HEK293 (cell line): Measurements from ENCODE around the gene RND2.

ENCODE experiments used
- CTCF ChIA-PET: fragments of 350-600 bp; formaldehyde crosslinking; extraction: SDS; loops from one replicate; lab custom pipeline; 2021; ENCODE audit warnings: antibody characterized with exemption; lab: Yijun Ruan, JAX
- POLR2A ChIA-PET: fragments of 300-600 bp; formaldehyde crosslinking; extraction: SDS; loops from one replicate; lab custom pipeline; 2020; ENCODE audit warnings: antibody characterized with exemption, inconsistent platforms; lab: Yijun Ruan, JAX
- H3K27ac ChIP-seq: fragments of 200-500 bp; sonication (Bioruptor generic); 2 replicates; pipeline ENCODE4 v1.5.1; 2014; ENCODE audit warnings: low read depth, low read length, control low read depth, inconsistent platforms; ENCODE audit errors: extremely low read depth
- H3K36me3 ChIP-seq, 2 experiments: fragments of 200-500 bp in 1 of 2; sonication (Bioruptor generic) in 1 of 2; 1 replicate in 1 of 2; 2 replicates in 1 of 2; pipeline ENCODE4 v1.5.1; 2014 to 2017; ENCODE audit warnings: inconsistent platforms in 2 of 2, low read length in 2 of 2; ENCODE audit not compliant: control insufficient read depth in 2 of 2, insufficient read depth in 1 of 2
- H3K4me1 ChIP-seq: fragments of 200-500 bp; sonication (Bioruptor generic); 2 replicates; pipeline ENCODE4 v1.5.1; 2014; ENCODE audit warnings: mild to moderate bottlenecking, low read length, inconsistent platforms; ENCODE audit not compliant: control insufficient read depth, insufficient read depth
- H3K4me3 ChIP-seq: 2 replicates; pipeline ENCODE4 v1.5.1; 2011; ENCODE audit warnings: low read depth, mild to moderate bottlenecking, control low read depth, low read length, moderate library complexity
- H3K9me3 ChIP-seq: fragments of 200-500 bp; sonication (Bioruptor generic); 2 replicates; pipeline ENCODE4 v1.5.1; 2014; ENCODE audit warnings: low read depth, low read length, inconsistent platforms; ENCODE audit not compliant: control insufficient read depth, insufficient read depth
- HOXD13 ChIP-seq: sonication (generic); formaldehyde crosslinking; IDR thresholded peaks from 2 replicates; pipeline ENCODE4 v1.8.0; 2022; ENCODE audit warnings: missing genetic modification reagents, borderline replicate concordance
- KLF1 ChIP-seq: fragments of 450-650 bp; formaldehyde crosslinking; IDR thresholded peaks from 2 replicates; pipeline ENCODE4 v1.5.1; 2016; ENCODE audit warnings: missing biosample characterization, missing genetic modification characterization
- MEIS1 ChIP-seq: sonication (generic); formaldehyde crosslinking; IDR thresholded peaks from 2 replicates; pipeline ENCODE4 v1.8.1; 2022; ENCODE audit warnings: missing genetic modification reagents, mild to moderate bottlenecking, borderline replicate concordance
- TCF7L2 ChIP-seq: IDR thresholded peaks from 2 replicates; pipeline ENCODE4 v1.6.1; 2011; ENCODE audit warnings: low read depth, mild to moderate bottlenecking, inconsistent platforms, low read length, moderate library complexity, borderline replicate concordance
- ZBTB21 ChIP-seq: fragments of 450-650 bp; formaldehyde crosslinking; IDR thresholded peaks from 2 replicates; pipeline ENCODE4 v1.5.1; 2017; ENCODE audit warnings: missing biosample characterization, missing genetic modification characterization
- ZNF221 ChIP-seq: fragments of 450-650 bp; formaldehyde crosslinking; IDR thresholded peaks from 2 replicates; pipeline ENCODE4 v1.5.1; 2017; ENCODE audit warnings: missing biosample characterization, missing genetic modification characterization, borderline replicate concordance
- ZNF658 ChIP-seq: fragments of 450-650 bp; formaldehyde crosslinking; IDR thresholded peaks from 2 replicates; pipeline ENCODE4; 2016; ENCODE audit warnings: missing biosample characterization, missing genetic modification characterization
- ZNF670 ChIP-seq: fragments of 450-650 bp; formaldehyde crosslinking; IDR thresholded peaks from 2 replicates; pipeline ENCODE4 v1.5.1; 2016; ENCODE audit warnings: missing biosample characterization, missing genetic modification characterization, low read depth
- ZNF791 ChIP-seq: fragments of 450-650 bp; formaldehyde crosslinking; IDR thresholded peaks from 2 replicates; pipeline ENCODE4 v1.5.1; 2016; ENCODE audit warnings: missing biosample characterization, missing genetic modification characterization
- TF ChIP-seq, protein P1 (sequence below): fragments of 450-650 bp; formaldehyde crosslinking; IDR thresholded peaks from 2 replicates; pipeline ENCODE4 v1.5.1; 2016; ENCODE audit warnings: missing biosample characterization, missing genetic modification characterization
- TF ChIP-seq, protein P2 (sequence below): IDR thresholded peaks from 2 replicates; pipeline ENCODE4 v1.6.1; 2011; ENCODE audit warnings: mild to moderate bottlenecking, low read depth, low read length, borderline replicate concordance
- TF ChIP-seq, protein P3 (sequence below): fragments of 450-650 bp; formaldehyde crosslinking; optimal IDR thresholded peaks from 2 replicates; pipeline ENCODE3; 2016; ENCODE audit warnings: missing biosample characterization, mild to moderate bottlenecking, missing genetic modification characterization
- TF ChIP-seq, protein P4 (sequence below): fragments of 450-650 bp; formaldehyde crosslinking; IDR thresholded peaks from 2 replicates; pipeline ENCODE4 v1.5.1; 2016; ENCODE audit warnings: missing biosample characterization, missing genetic modification characterization, low read depth
- TF ChIP-seq, protein P5 (sequence below): fragments of 450-650 bp; IDR thresholded peaks from 2 replicates; pipeline ENCODE4 v1.5.1; 2018; ENCODE audit warnings: missing biosample characterization, missing genetic modification characterization

Gene RND2

DNA sequence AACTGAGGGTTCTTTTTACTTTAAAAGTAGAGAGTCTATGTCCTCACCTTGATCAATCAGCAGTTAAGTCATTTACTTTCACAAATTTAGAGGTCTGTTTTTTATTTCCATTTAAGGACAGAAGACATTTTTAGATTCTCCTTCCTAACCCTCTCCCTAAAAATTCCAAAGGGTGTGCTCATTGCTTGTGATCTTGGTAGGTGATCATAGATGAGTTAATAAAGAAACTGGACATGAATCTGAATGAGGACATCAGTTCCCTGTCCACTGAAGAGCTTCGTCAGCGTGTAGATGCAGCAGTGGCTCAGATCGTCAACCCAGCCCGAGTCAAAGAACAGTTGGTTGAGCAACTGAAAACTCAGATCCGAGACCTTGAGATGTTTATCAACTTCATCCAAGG is 35.9 kb upstream of the RND2 start:
- Histone ChIP-seq H3K36me3 (peaks cover 63 to 86% of the 10 kb centered on the region in 2 experiments), H3K27ac (no peak overlapping the region), H3K9me3 (no peaks in the 10 kb centered on the region), H3K4me1 (no peaks in the 10 kb centered on the region), H3K4me3 (no peak overlapping the region)
- no peak for TF ChIP-seq MEIS1 (CRISPR knock-in tag)
- no peak for TF ChIP-seq ZNF658
- TF ChIP-seq, protein P1, sequence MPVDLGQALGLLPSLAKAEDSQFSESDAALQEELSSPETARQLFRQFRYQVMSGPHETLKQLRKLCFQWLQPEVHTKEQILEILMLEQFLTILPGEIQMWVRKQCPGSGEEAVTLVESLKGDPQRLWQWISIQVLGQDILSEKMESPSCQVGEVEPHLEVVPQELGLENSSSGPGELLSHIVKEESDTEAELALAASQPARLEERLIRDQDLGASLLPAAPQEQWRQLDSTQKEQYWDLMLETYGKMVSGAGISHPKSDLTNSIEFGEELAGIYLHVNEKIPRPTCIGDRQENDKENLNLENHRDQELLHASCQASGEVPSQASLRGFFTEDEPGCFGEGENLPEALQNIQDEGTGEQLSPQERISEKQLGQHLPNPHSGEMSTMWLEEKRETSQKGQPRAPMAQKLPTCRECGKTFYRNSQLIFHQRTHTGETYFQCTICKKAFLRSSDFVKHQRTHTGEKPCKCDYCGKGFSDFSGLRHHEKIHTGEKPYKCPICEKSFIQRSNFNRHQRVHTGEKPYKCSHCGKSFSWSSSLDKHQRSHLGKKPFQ: no peak
- TF ChIP-seq TCF7L2: no peak
- no peak for TF ChIP-seq ZNF670 (tag by site-specific recombination)
- TF ChIP-seq, protein P2, sequence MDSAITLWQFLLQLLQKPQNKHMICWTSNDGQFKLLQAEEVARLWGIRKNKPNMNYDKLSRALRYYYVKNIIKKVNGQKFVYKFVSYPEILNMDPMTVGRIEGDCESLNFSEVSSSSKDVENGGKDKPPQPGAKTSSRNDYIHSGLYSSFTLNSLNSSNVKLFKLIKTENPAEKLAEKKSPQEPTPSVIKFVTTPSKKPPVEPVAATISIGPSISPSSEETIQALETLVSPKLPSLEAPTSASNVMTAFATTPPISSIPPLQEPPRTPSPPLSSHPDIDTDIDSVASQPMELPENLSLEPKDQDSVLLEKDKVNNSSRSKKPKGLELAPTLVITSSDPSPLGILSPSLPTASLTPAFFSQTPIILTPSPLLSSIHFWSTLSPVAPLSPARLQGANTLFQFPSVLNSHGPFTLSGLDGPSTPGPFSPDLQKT: no peak
- TF ChIP-seq ZNF791 (tag by site-specific recombination): no peak
- TF ChIP-seq ZBTB21: no peak
- TF ChIP-seq, protein P3, sequence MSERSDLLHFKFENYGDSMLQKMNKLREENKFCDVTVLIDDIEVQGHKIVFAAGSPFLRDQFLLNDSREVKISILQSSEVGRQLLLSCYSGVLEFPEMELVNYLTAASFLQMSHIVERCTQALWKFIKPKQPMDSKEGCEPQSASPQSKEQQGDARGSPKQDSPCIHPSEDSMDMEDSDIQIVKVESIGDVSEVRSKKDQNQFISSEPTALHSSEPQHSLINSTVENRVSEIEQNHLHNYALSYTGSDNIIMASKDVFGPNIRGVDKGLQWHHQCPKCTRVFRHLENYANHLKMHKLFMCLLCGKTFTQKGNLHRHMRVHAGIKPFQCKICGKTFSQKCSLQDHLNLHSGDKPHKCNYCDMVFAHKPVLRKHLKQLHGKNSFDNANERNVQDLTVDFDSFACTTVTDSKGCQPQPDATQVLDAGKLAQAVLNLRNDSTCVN (tag by site-specific recombination): no peak
- TF ChIP-seq HOXD13 (CRISPR knock-in tag): no peak
- TF ChIP-seq, protein P4, sequence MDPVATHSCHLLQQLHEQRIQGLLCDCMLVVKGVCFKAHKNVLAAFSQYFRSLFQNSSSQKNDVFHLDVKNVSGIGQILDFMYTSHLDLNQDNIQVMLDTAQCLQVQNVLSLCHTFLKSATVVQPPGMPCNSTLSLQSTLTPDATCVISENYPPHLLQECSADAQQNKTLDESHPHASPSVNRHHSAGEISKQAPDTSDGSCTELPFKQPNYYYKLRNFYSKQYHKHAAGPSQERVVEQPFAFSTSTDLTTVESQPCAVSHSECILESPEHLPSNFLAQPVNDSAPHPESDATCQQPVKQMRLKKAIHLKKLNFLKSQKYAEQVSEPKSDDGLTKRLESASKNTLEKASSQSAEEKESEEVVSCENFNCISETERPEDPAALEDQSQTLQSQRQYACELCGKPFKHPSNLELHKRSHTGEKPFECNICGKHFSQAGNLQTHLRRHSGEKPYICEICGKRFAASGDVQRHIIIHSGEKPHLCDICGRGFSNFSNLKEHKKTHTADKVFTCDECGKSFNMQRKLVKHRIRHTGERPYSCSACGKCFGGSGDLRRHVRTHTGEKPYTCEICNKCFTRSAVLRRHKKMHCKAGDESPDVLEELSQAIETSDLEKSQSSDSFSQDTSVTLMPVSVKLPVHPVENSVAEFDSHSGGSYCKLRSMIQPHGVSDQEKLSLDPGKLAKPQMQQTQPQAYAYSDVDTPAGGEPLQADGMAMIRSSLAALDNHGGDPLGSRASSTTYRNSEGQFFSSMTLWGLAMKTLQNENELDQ (tag by site-specific recombination): no peak
- TF ChIP-seq, protein P5, sequence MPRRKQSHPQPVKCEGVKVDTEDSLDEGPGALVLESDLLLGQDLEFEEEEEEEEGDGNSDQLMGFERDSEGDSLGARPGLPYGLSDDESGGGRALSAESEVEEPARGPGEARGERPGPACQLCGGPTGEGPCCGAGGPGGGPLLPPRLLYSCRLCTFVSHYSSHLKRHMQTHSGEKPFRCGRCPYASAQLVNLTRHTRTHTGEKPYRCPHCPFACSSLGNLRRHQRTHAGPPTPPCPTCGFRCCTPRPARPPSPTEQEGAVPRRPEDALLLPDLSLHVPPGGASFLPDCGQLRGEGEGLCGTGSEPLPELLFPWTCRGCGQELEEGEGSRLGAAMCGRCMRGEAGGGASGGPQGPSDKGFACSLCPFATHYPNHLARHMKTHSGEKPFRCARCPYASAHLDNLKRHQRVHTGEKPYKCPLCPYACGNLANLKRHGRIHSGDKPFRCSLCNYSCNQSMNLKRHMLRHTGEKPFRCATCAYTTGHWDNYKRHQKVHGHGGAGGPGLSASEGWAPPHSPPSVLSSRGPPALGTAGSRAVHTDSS (tag by site-specific recombination): no peak
- CTCF ChIA-PET: interaction anchor here (0.6 to 4.0 kb wide), 2 partner anchors 9 to 356 kb away, joined by 3 to 17 read pairs; partner anchors contain the start of gene RPL27
- POLR2A ChIA-PET: no interaction called here

DNA sequence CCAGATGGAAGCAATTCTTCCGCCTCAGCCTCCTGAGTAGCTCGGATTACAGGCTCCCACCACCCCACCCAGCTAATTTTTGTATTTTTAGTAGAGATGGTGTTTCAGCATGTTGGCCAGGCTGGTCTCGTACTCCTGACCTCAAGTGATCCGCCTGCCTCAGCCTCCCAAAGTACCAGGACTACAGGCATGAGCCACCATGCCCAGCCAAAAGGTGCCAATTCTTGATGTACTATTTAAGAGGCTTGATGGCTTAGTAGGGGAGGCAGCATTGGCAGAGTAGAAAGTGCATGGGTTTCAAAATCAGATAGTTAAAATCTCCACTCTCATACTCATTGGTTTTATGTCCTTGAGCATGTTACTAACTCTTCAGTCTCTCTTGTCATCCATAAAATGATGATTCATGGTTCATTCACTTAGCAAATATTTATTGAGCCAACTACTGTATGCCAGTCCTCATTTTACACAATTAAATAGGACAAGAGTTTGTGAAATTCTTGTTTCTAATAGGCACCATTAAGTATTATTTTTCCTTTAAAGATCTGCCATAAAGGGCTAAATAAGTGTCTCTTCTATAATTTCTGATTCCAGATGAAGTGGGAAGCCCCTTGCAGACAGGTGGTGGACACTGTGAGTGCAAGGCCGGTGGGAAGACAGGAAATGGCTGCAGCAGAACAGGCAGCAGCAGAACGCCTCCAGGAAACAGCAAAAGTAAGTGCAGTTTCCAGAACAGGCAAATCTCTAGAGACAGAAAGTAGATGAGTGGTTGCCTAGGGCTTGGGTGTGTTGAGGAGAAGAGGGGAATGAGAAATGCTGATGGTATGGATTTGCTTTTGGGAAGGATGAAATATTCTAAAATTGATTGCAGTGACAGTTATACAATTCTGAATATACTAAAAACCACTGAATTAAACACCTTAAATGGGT is 35.0 kb upstream of the RND2 start:
- Histone ChIP-seq H3K4me1 (no peaks in the 10 kb centered on the region), H3K36me3 (peaks cover 62 to 87% of the 10 kb centered on the region in 2 experiments), H3K27ac (no peak overlapping the region), H3K9me3 (no peaks in the 10 kb centered on the region), H3K4me3 (no peak overlapping the region)
- ChIA-PET POLR2A (interaction anchor here (0.7 kb wide), 1 partner anchor 135 kb away, joined by 3 read pairs; no protein-coding TSS in a partner anchor), CTCF (interaction anchor here (0.6 to 0.7 kb wide), 2 partner anchors 107 to 357 kb away, joined by 3 read pairs; no protein-coding TSS in a partner anchor)
- TF ChIP-seq ZNF221 (tag by site-specific recombination) (no peak), KLF1 (tag by site-specific recombination) (peak; percentile 82)
